NT2/D1 (cell line): ENCODE data around the gene ADAM17.

Source experiments
- YY1 ChIP-seq: IDR thresholded peaks from 2 replicates; pipeline ENCODE4 v1.6.1; 2011; ENCODE audit not compliant: insufficient read length, insufficient read depth
- ZNF274 ChIP-seq: IDR thresholded peaks from 2 replicates; pipeline ENCODE4 v1.6.1; 2011; ENCODE audit warnings: mild to moderate bottlenecking, low read depth, low read length

GRCh38 chr2:9466147-9466683 is 89.4 kb downstream of the ADAM17 start:
- TF ChIP-seq YY1 (no peak), ZNF274 (no peak)
